ENCODE results near the gene COL23A1.

DNA sequence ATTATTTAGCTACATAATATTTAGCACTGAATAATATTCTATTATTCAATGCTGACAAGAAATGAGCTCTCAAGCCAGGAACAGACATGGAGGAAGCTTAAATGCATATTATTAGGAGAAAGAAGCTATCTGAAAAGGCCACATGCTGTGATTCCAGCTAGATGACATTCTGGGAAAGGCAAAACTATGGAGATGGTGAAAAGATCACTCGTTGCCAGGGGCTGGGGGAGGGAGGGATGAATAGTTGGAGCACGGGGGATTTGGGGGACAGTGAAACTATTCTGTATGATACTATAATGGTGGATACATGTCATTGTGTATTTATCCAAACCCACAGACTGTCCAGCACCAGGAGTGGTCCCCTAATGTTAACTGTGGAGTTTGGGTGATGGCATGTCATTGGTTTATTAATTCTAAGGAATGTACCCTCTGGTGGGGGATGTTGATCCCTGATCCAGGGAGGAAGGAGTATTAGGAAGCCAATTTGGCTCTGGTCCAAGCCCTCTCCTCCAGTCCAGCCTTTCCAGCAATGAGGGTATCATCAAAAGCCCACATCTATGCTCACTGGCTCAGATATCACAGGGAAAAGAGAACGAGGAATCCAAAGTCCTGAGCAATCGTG is 162.5 kb downstream of the COL23A1 start:
- TF ChIP-seq, protein P1, sequence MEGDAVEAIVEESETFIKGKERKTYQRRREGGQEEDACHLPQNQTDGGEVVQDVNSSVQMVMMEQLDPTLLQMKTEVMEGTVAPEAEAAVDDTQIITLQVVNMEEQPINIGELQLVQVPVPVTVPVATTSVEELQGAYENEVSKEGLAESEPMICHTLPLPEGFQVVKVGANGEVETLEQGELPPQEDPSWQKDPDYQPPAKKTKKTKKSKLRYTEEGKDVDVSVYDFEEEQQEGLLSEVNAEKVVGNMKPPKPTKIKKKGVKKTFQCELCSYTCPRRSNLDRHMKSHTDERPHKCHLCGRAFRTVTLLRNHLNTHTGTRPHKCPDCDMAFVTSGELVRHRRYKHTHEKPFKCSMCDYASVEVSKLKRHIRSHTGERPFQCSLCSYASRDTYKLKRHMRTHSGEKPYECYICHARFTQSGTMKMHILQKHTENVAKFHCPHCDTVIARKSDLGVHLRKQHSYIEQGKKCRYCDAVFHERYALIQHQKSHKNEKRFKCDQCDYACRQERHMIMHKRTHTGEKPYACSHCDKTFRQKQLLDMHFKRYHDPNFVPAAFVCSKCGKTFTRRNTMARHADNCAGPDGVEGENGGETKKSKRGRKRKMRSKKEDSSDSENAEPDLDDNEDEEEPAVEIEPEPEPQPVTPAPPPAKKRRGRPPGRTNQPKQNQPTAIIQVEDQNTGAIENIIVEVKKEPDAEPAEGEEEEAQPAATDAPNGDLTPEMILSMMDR (IDR thresholded peaks at IDR 0.05; ENCODE audit: low read depth, low read length): no peak
- no peak for TF ChIP-seq EZH2phosphoT487 (IDR thresholded peaks at IDR 0.05; ENCODE audit: low read depth)

Data from OCI-LY3 (cell line).